ENCODE measurements around the gene SCGB3A1. TPM values are rescaled to one million over a fixed set of nuclear protein-coding genes. Genes with fewer than 3 reads are reported as not detected.

The SCGB3A1 gene
- 1 to 10 TPM in 2 of 3 donors, not detected in 1; 1.1 to 1.2 TPM for polyA plus RNA-seq

DNA sequence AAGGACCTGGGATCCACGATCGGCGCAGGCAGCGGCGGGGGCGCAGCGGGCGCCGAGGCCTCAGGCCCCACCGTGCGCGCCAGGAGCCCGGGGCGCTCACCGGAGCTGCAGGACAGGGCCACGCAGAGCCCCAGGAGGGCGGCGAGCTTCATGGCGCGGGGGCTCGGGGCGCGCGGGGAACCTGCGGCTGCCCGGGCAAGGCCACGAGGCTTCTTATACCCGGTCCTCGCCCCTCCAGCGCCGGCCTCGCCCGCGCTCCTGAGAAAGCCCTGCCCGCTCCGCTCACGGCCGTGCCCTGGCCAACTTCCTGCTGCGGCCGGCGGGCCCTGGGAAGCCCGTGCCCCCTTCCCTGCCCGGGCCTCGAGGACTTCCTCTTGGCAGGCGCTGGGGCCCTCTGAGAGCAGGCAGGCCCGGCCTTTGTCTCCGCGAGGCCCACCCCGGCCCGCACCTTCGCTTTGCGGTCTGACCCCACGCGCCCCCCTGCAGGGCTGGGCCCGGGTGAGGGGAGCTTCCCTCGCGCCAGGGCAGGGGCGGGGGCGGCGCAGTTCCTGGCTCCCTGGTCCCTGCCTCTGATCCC, at the start of gene SCGB3A1:
SCGB3A1 (minus strand) TSS at position 189 of the 577 bp plus-strand sequence; CDS start at position 152, 37 bp downstream.
- 3 to 9% (median 5%) methylated on average over 46 to 60 of the region's 60 CpGs for WGBS, 3 donors
- H3K27ac ChIP-seq (ENCODE audit: low read depth, low read length) = no peak within 1 kb of the TSS

DNA sequence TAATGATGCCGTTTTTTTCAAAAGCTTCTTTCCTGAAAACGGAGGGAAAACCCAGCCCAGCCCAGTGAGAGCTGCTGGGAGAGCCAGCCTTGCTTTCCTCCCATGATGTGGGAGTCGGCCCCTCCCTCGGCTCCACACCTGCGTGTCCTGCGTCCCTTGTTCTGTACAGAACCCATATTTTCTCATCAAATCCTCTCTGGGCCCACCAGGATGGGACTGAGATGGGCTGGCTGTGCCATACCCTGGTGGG, 49.2 kb upstream of the SCGB3A1 start:
- no peak overlapping the region for H3K27ac ChIP-seq (ENCODE audit: low read depth, low read length)

GRCh38 chr5:180639741-180640610, 48.7 kb upstream of the SCGB3A1 start:
- WGBS, 3 donors = 60 to 72% (median 62%) methylated on average over 26 to 27 of the region's 27 CpGs
- no peak overlapping the region for H3K27ac ChIP-seq (ENCODE audit: low read depth, low read length)

More for the DNA sequence above, 49.2 kb upstream of the SCGB3A1 start:
- 43 to 70% (median 48%) methylated on average over 6 of the region's 6 CpGs for WGBS, 3 donors

DNA sequence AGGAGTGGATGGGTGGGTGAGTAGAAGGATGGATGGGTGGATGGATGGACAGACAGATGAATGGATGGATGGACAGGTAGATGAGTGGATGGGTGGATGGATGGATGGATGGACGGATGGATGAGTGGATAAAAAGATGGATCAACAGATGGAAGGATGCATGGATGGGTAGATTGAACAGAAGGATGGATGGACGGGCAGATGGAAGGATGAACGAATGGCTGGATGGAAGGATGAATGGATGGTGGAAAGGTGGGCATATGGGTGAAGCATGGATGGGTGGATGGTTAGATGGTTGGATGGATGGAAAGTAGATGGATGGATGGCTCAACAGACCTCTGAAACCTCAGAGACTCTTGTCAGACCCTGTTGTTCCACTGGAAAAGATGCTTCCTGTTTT, 48.0 kb upstream of the SCGB3A1 start:
- H3K27ac ChIP-seq (ENCODE audit: low read depth, low read length) = no peak overlapping the region
- WGBS, 3 donors = 53 to 64% (median 56%) methylated on average over 3 of the region's 3 CpGs

DNA sequence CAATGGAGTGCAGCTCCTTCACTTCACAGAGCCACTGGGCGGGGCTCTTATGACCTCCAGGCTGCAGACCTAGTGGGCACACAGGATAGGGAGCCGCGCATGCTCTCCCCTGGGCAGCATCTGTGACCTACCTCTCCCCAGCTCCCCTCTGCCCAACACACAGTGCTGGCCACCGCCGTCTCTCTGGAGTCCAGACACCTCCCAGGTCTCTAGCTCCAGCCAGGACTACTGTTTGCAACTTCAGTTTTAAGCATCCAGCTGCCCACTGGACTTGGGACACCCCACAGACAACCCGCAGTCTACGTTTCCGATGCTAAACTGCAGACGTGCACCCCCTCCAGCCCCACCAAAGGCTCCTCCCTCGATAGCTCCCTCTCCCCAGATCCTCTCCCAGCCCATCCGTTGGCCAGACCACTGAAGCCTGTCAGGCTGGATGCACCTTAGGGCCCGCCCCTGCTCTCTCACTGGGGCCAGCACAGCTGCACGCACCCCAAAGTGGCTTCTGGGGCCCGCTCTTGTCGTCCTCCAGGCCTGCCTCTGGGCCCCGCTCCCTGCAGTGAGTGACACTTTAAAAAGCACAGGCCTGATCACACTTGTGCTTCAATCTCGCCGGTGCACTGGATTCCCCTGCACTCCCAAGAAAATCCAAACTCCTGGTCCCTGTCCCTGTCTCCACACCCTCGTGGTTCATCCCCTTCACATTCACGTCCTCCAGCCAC, 46.8 kb upstream of the SCGB3A1 start:
- 54 to 77% (median 74%) methylated on average over 20 of the region's 20 CpGs for WGBS, 3 donors
- no peak overlapping the region for H3K27ac ChIP-seq (ENCODE audit: low read depth, low read length)

GRCh38 chr5:180636403-180637075, 45.2 kb upstream of the SCGB3A1 start:
- 65 to 72% (median 70%) methylated on average over 18 of the region's 18 CpGs for WGBS, 3 donors
- no peak overlapping the region for H3K27ac ChIP-seq (ENCODE audit: low read depth, low read length)

- 77 to 91% (median 85%) methylated on average over 8 of the region's 8 CpGs for WGBS, 3 donors
Observed at GRCh38 chr5:180636016-180636402, 44.7 kb upstream of the SCGB3A1 start.

GRCh38 chr5:180633283-180634177, 42.2 kb upstream of the SCGB3A1 start:
- 70 to 80% (median 75%) methylated on average over 14 of the region's 14 CpGs for WGBS, 3 donors
- H3K27ac ChIP-seq (ENCODE audit: low read depth, low read length) = no peak overlapping the region

More at GRCh38 chr5:180636016-180636402, 44.7 kb upstream of the SCGB3A1 start:
- no peak overlapping the region for H3K27ac ChIP-seq (ENCODE audit: low read depth, low read length)

GRCh38 chr5:180632768-180633167, 41.5 kb upstream of the SCGB3A1 start:
- 58 to 62% (median 59%) methylated on average over 8 to 10 of the region's 10 CpGs for WGBS, 3 donors
- no peak overlapping the region for H3K27ac ChIP-seq (ENCODE audit: low read depth, low read length)

GRCh38 chr5:180631549-180632383, 40.5 kb upstream of the SCGB3A1 start:
- 55 to 84% (median 75%) methylated on average over 34 to 36 of the region's 36 CpGs for WGBS, 3 donors
- no peak overlapping the region for H3K27ac ChIP-seq (ENCODE audit: low read depth, low read length)

- 90 to 92% (median 91%) methylated on average over 21 to 22 of the region's 22 CpGs for WGBS, 3 donors
- H3K27ac ChIP-seq (ENCODE audit: low read depth, low read length) = no peak overlapping the region
Observed at GRCh38 chr5:180630426-180630825, 39.1 kb upstream of the SCGB3A1 start.

DNA sequence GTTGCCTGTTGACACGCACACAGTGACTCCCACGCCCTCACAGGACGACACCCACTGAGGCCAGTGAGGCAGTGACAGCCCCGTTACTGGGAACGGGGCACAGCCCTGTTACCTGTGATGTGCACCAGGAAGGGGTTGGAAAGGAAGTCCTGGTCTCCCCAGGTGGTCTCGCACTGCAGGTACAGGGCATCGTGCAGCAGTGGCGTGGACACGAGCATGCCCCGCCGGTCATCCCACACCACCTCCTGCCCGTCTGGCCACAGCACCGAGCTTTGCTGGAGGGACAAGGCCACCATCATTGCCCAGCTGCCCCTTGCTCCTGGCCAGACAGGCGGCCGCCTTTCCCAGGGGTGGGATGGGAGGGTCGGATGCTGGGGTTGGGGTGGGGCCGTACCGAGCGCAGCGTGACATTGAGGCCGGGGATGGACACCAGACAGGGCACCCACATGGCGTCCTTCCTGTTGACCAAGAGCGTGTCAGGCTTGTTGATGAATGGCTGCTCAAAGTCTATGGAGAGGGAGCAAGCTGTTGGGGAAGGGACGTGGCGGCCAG, 38.6 kb upstream of the SCGB3A1 start:
- 84 to 92% (median 89%) methylated on average over 25 of the region's 25 CpGs for WGBS, 3 donors
- H3K27ac ChIP-seq (ENCODE audit: low read depth, low read length) = no peak overlapping the region

DNA sequence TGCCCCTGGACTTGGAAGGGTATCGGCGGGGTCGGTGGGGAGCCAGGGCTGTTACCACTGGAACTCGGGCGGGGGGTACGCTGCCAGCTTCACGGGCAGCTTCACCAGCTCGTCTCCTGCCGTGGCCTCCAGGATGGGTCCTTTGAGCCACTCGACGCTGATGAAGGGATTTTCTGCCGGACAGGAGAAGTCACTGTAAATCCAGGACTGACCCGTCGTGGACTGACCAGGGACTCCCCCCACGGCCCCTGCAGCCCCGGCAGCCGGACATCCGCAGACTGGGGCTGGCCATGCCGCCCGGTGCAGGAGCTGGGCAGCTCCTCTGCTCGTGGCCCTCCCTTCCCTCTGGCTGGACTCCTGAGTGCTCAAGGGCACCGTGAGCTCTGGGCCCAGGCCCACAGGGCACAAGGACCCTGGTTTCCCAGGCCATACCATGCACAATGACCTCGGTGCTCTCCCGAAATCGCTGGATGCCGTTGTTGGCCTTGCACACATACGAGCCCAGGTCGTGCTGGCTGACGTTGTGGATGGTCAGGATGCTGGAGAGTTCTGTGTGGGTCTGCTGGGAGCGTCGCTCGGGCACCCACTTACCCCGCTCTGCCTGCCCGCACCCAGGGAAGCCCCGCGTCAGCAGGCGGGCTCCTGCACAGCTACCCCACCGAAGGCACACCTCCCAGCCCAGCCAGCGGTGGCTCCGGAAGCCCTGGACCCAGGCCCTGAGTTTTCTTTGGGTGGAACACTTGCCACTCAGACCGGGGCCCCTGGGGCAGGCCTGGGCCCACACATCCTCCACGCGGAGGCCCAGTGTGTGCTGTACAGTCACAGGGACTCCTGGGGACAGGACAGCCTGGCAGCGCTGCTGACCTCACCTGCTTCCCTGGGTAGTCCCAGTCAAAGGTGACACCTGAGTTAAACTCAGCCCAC, 37.8 kb upstream of the SCGB3A1 start:
- 84 to 86% (median 86%) methylated on average over 44 of the region's 44 CpGs for WGBS, 3 donors
- H3K27ac ChIP-seq (ENCODE audit: low read depth, low read length) = no peak overlapping the region

- 59 to 79% (median 78%) methylated on average over 13 to 14 of the region's 14 CpGs for WGBS, 3 donors
- H3K27ac ChIP-seq (ENCODE audit: low read depth, low read length) = no peak overlapping the region
Observed at GRCh38 chr5:180628211-180628610, 36.9 kb upstream of the SCGB3A1 start.

DNA sequence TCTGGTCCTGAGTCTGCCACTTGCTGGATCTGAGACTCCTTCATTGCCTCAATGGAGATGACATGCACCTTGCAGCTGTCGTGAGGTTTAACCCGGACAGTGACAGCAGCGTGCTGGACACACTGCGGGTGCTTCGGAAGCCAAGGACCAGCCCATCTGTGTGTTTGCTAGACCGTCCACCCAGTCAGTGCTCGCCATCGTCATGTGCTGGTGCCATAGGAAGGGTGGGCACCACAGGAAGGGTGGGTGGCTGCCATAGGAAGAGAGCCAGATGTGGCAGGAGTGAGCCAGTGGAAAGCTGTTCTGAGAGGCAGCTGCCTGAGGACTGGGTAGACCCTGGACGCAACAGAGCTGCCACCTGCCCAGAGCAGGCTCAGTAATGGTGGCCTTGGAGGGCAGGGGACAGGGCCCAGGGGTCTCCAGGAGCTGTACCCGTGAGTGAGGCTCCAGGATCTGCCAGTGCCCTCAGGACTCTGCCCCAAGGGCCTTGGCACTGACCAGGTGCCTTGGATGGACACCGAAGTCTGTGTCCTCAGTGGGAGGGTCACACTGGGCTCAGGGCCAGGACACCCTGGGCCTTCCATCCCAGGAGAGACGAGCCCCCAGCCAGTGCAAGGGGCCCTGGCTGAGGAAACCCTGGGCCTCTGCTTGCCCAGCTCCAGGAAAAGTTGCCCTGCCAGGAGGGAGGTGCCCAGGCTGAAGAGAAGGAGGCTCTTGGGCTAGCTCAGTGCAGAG, 36.3 kb upstream of the SCGB3A1 start:
- 79 to 82% (median 81%) methylated on average over 11 to 12 of the region's 12 CpGs for WGBS, 3 donors

More for the DNA sequence above, 36.3 kb upstream of the SCGB3A1 start:
- H3K27ac ChIP-seq (ENCODE audit: low read depth, low read length) = no peak overlapping the region
